ENCODE measurements around the gene CPAMD8.
"Not testable (repeated sequence)": the region's sequence is repeated elsewhere in the genome, so short reads cannot be mapped to it uniquely, and the experiment has no call there.

- not testable (repeated sequence) for TF ChIP-seq CTCF (IDR thresholded peaks at IDR 0.05 in 2 of 3, conservative IDR thresholded peaks at IDR 0.05 in 1 of 3; ENCODE audit: control insufficient read depth in 2 of 3, extremely low read depth in 1 of 3, insufficient read depth in 1 of 3, low read depth in 3 of 3, low read length in 3 of 3); BMI1 (IDR thresholded peaks at IDR 0.05; ENCODE audit: borderline replicate concordance); MYC (IDR thresholded peaks at IDR 0.05; ENCODE audit: insufficient read depth, insufficient read length, insufficient replicate concordance, low read length, severe bottlenecking); NFYB (IDR thresholded peaks at IDR 0.05; ENCODE audit: insufficient read depth, low read depth, low read length); REST (IDR thresholded peaks at IDR 0.05; ENCODE audit: low read depth, low read length); STAT1 (conservative IDR thresholded peaks at IDR 0.05); POLR2A (IDR thresholded peaks at IDR 0.05; ENCODE audit: low read depth, low read length); RUNX3 (IDR thresholded peaks at IDR 0.05; ENCODE audit: low read length); SIX5 (IDR thresholded peaks at IDR 0.05; ENCODE audit: low read depth, low read length, severe bottlenecking); ZNF274 (IDR thresholded peaks at IDR 0.05; ENCODE audit: insufficient read depth, insufficient read length); POLR2AphosphoS5 (IDR thresholded peaks at IDR 0.05; ENCODE audit: low read length); CHD2 (IDR thresholded peaks at IDR 0.05; ENCODE audit: borderline replicate concordance, low read depth, low read length); SMAD1 (IDR thresholded peaks at IDR 0.05; ENCODE audit: low read depth, partially characterized antibody)
These were observed 29.6 kb downstream of the CPAMD8 start for GRCh38 chr19:16996838-16997490.

Measured in GM12878 (cell line).